OCI-LY7 (cell line): ENCODE results near the gene SH3RF1. TPM values are rescaled to one million over a fixed set of nuclear protein-coding genes. Genes with fewer than 3 reads are reported as not detected.

ENCODE experiments used
- BruUV-seq: library from RNA; stranded (reverse); fragments of 400-500 nt; replicated peaks from 2 replicates; lab custom pipeline; 2021; lab: Mats Ljungman, UMichigan
- CTCF ChIA-PET: fragments of 300-600 bp; sonication (Branson Sonifier 250); formaldehyde crosslinking; loops from one replicate; lab custom pipeline; 2022; ENCODE audit warnings: antibody characterized with exemption; ENCODE audit not compliant: unreplicated experiment; lab: Charles Lee
- POLR2A ChIA-PET: fragments of 300-600 bp; sonication (Branson Sonifier 250); formaldehyde crosslinking; loops from one replicate; lab custom pipeline; 2022; ENCODE audit warnings: antibody characterized with exemption; lab: Charles Lee
- DNase-seq: peaks from one replicate; pipeline ENCODE4 v3.0.0-alpha.2; 2015; ENCODE audit warnings: low spot score
- H2AFZ ChIP-seq: fragments of 200-600 bp; sonication (generic), shearing (Covaris generic); 2 replicates; pipeline ENCODE4 v1.6.1; 2014; ENCODE audit warnings: mild to moderate bottlenecking, antibody characterized with exemption, low read length, moderate library complexity
- H3K27ac ChIP-seq: fragments of 200-600 bp; sonication (generic); 2 replicates; pipeline ENCODE4 v1.5.1; 2014; ENCODE audit warnings: mixed run types, low read depth, mild to moderate bottlenecking, moderate library complexity, low read length, inconsistent platforms; ENCODE audit not compliant: poor library complexity, severe bottlenecking
- H3K36me3 ChIP-seq: fragments of 200-600 bp; sonication (generic); 2 replicates; pipeline ENCODE4 v1.6.1; 2014; ENCODE audit warnings: mild to moderate bottlenecking, antibody characterized with exemption, low read length, moderate library complexity, mixed read lengths; ENCODE audit not compliant: insufficient read depth
- H3K4me1 ChIP-seq: fragments of 200-600 bp; sonication (generic); 2 replicates; pipeline ENCODE4 v1.5.1; 2014; ENCODE audit warnings: mild to moderate bottlenecking, low read length; ENCODE audit not compliant: insufficient read depth, poor library complexity, severe bottlenecking
- H3K4me2 ChIP-seq: fragments of 200-600 bp; sonication (generic); 2 replicates; pipeline ENCODE4 v1.6.1; 2014; ENCODE audit warnings: mild to moderate bottlenecking, low read length
- H3K4me3 ChIP-seq: fragments of 200-600 bp; sonication (generic); 2 replicates; pipeline ENCODE4 v1.5.1; 2014; ENCODE audit warnings: mild to moderate bottlenecking, low read depth, low read length; ENCODE audit not compliant: poor library complexity, severe bottlenecking
- H3K79me2 ChIP-seq: fragments of 200-600 bp; sonication (generic); 2 replicates; pipeline ENCODE4 v1.6.1; 2016; ENCODE audit warnings: low read depth, mild to moderate bottlenecking, low read length, moderate library complexity, mixed read lengths; ENCODE audit not compliant: insufficient read depth
- H3K9me2 ChIP-seq: fragments of 200-600 bp; sonication (generic); 2 replicates; pipeline ENCODE4 v1.6.1; 2016; ENCODE audit warnings: mild to moderate bottlenecking, low read length, mixed read lengths; ENCODE audit not compliant: insufficient read depth
- H3K9me3 ChIP-seq: fragments of 200-600 bp; sonication (generic); 2 replicates; pipeline ENCODE4 v1.6.1; 2014; ENCODE audit warnings: mild to moderate bottlenecking, mixed run types, low read length, mixed read lengths
- H4K20me1 ChIP-seq: fragments of 200-600 bp; sonication (generic); 2 replicates; pipeline ENCODE4 v1.6.1; 2014; ENCODE audit warnings: mild to moderate bottlenecking, antibody characterized with exemption, low read length, moderate library complexity, mixed read lengths; ENCODE audit not compliant: insufficient read depth
- EZH2phosphoT487 ChIP-seq: fragments of 200-600 bp; sonication (generic); IDR thresholded peaks from 2 replicates; pipeline ENCODE4 v1.6.1; 2018; ENCODE audit warnings: low read depth, borderline replicate concordance, mild to moderate bottlenecking, mixed run types, antibody characterized with exemption, low read length, moderate library complexity, mixed read lengths
- intact Hi-C: fragments of 100-400 bp; cut with micrococcal nuclease; formaldehyde crosslinking; loops from one replicate; pipeline ENCODE4 v1.10.0; 2022; ENCODE audit not compliant: unreplicated experiment
- total RNA-seq, 2 experiments: library from RNA; depleted of rRNA in 1 of 2; stranded (reverse); fragments of >200 nt in 1 of 2; shearing (Covaris generic) in 1 of 2; gene quantifications; 2 replicates each; pipeline ENCODE4 v1.2.3, GENCODE V29; 2014 to 2022
- TF ChIP-seq, protein P1 (sequence below): fragments of 200-600 bp; sonication (generic); conservative IDR thresholded peaks from 2 replicates; pipeline ENCODE4 v1.5.1; 2014; ENCODE audit warnings: mild to moderate bottlenecking, antibody characterized with exemption, low read length, moderate library complexity, mixed read lengths

The SH3RF1 gene
- total RNA-seq, 2 experiments from 2014 or later = not detected

DNA sequence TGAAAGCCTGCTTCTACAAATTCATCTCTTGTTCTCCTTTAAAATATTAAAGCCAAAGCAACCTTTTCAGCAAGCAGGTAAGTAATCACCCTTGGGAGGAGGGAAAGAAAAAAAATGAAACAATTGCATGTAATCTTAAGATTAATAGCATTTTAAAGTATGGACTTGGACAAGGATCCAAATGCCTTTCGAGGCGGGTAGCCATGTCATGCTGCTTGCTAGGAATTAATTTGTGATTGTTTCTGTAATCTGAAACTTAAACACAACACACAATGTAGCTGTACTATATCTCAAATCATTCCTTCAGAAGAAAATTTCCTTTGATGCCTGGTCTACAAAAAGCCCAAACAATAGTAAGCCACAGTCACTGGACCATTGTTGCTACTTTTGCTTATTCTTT is 148.3 kb downstream of the SH3RF1 start:
- DNase-seq = no peak
- Histone ChIP-seq H3K27ac (no peak overlapping the region), H3K79me2 (no peaks in the 10 kb centered on the region), H3K4me3 (no peak overlapping the region), H3K9me2 (no peaks in the 10 kb centered on the region), H2AFZ (no peak overlapping the region), H3K4me1 (no peaks in the 10 kb centered on the region), H3K9me3 (no peaks in the 10 kb centered on the region), H3K4me2 (no peak overlapping the region), H3K36me3 (no peaks in the 10 kb centered on the region), H4K20me1 (no peaks in the 10 kb centered on the region)
- TF ChIP-seq, protein P1, sequence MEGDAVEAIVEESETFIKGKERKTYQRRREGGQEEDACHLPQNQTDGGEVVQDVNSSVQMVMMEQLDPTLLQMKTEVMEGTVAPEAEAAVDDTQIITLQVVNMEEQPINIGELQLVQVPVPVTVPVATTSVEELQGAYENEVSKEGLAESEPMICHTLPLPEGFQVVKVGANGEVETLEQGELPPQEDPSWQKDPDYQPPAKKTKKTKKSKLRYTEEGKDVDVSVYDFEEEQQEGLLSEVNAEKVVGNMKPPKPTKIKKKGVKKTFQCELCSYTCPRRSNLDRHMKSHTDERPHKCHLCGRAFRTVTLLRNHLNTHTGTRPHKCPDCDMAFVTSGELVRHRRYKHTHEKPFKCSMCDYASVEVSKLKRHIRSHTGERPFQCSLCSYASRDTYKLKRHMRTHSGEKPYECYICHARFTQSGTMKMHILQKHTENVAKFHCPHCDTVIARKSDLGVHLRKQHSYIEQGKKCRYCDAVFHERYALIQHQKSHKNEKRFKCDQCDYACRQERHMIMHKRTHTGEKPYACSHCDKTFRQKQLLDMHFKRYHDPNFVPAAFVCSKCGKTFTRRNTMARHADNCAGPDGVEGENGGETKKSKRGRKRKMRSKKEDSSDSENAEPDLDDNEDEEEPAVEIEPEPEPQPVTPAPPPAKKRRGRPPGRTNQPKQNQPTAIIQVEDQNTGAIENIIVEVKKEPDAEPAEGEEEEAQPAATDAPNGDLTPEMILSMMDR = no peak
- TF ChIP-seq EZH2phosphoT487 = no peak
- intact Hi-C loops = no loop called here
- ChIA-PET CTCF (no interaction called here), POLR2A (no interaction called here)
- BruUV-seq = no TSS peak

- Histone ChIP-seq H3K27ac (no peak overlapping the region), H3K9me3 (no peaks in the 10 kb centered on the region), H3K9me2 (no peaks in the 10 kb centered on the region), H3K36me3 (no peaks in the 10 kb centered on the region), H3K4me3 (no peak overlapping the region), H2AFZ (no peak overlapping the region), H4K20me1 (no peaks in the 10 kb centered on the region), H3K79me2 (no peaks in the 10 kb centered on the region), H3K4me1 (no peaks in the 10 kb centered on the region), H3K4me2 (no peak overlapping the region)
- intact Hi-C loops = no loop called here
- BruUV-seq = no TSS peak
- CTCF ChIA-PET = no interaction called here
- no peak for TF ChIP-seq EZH2phosphoT487
- TF ChIP-seq, protein P1 = no peak
- POLR2A ChIA-PET = no interaction called here
- DNase-seq = no peak
Observed at GRCh38 chr4:169121861-169122382, 148.8 kb downstream of the SH3RF1 start.

- Histone ChIP-seq H3K36me3 (no peaks in the 10 kb centered on the region), H3K4me1 (no peaks in the 10 kb centered on the region), H4K20me1 (no peaks in the 10 kb centered on the region), H3K9me2 (no peaks in the 10 kb centered on the region), H2AFZ (no peak overlapping the region), H3K79me2 (no peaks in the 10 kb centered on the region), H3K9me3 (no peaks in the 10 kb centered on the region), H3K4me2 (no peak overlapping the region), H3K4me3 (no peak overlapping the region), H3K27ac (no peak overlapping the region)
- ChIA-PET CTCF (no interaction called here), POLR2A (interaction anchor here (1.1 kb wide), 1 partner anchor 14 kb away, joined by 3 read pairs; no protein-coding TSS in a partner anchor)
- BruUV-seq = no TSS peak
- no peak for TF ChIP-seq EZH2phosphoT487
- TF ChIP-seq, protein P1 = no peak
- intact Hi-C loops = no loop called here
- no peak for DNase-seq
Observed at GRCh38 chr4:169120624-169121023, 150.1 kb downstream of the SH3RF1 start.
